GM12873 (cell line): ENCODE data around the gene SEMA5A.

Experiments
- CTCF ChIP-seq: IDR thresholded peaks from 2 replicates; pipeline ENCODE4 v1.5.1; 2012; ENCODE audit warnings: low read depth, mild to moderate bottlenecking, moderate library complexity, low read length, control low read depth; ENCODE audit not compliant: insufficient read depth; ENCODE audit errors: missing control alignments

SEMA5A gene

GRCh38 chr5:9425710-9426109, 120.2 kb downstream of the SEMA5A start:
- no peak for TF ChIP-seq CTCF

GRCh38 chr5:9423571-9423970, 122.3 kb downstream of the SEMA5A start:
- no peak for TF ChIP-seq CTCF

- no peak for TF ChIP-seq CTCF
Measured at GRCh38 chr5:9421884-9422283, 124.0 kb downstream of the SEMA5A start.

GRCh38 chr5:9419794-9420193, 126.1 kb downstream of the SEMA5A start:
- TF ChIP-seq CTCF: no peak

- TF ChIP-seq CTCF: no peak
Measured at GRCh38 chr5:9415566-9415965, 130.3 kb downstream of the SEMA5A start.

- no peak for TF ChIP-seq CTCF
Measured at GRCh38 chr5:9415091-9415490, 130.8 kb downstream of the SEMA5A start.

- TF ChIP-seq CTCF: no peak
Measured at GRCh38 chr5:9411142-9411541, 134.7 kb downstream of the SEMA5A start.
